ENCODE measurements around the gene KLHL18.

KLHL18 gene

GRCh38 chr3:47261301-47261700, 21.4 kb upstream of the KLHL18 start:
- TF ChIP-seq, protein P1, sequence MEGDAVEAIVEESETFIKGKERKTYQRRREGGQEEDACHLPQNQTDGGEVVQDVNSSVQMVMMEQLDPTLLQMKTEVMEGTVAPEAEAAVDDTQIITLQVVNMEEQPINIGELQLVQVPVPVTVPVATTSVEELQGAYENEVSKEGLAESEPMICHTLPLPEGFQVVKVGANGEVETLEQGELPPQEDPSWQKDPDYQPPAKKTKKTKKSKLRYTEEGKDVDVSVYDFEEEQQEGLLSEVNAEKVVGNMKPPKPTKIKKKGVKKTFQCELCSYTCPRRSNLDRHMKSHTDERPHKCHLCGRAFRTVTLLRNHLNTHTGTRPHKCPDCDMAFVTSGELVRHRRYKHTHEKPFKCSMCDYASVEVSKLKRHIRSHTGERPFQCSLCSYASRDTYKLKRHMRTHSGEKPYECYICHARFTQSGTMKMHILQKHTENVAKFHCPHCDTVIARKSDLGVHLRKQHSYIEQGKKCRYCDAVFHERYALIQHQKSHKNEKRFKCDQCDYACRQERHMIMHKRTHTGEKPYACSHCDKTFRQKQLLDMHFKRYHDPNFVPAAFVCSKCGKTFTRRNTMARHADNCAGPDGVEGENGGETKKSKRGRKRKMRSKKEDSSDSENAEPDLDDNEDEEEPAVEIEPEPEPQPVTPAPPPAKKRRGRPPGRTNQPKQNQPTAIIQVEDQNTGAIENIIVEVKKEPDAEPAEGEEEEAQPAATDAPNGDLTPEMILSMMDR (IDR thresholded peaks at IDR 0.05; ENCODE audit: low read depth, low read length, missing control alignments): no peak
- no peak overlapping the region for H3K4me3 ChIP-seq (ENCODE audit: low read depth, low read length)
- DNase-seq (ENCODE audit: low read depth): no peak

DNA sequence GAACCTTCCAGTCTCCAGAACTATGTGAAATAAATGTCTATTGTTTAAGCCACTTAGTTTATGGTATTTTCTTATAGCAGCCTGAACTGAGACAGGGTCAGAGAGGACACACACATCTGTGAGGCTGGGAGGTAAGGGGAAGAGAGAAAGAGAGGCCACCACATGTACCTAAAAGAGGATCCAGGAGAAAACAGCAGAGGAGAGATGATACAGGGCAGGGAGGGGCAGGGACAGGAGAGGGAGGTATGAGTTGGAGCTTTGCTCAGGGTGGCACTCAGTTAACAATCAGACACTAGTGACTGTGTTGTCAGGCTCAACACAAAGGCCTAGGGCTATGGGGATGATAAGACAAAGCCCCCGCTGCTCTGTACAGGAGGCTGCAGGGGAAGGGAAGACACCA, 17.7 kb upstream of the KLHL18 start:
- no peak for DNase-seq (ENCODE audit: low read depth)
- TF ChIP-seq, protein P1 (IDR thresholded peaks at IDR 0.05; ENCODE audit: low read depth, low read length, missing control alignments): no peak
- no peak overlapping the region for H3K4me3 ChIP-seq (ENCODE audit: low read depth, low read length)

- H3K4me3 ChIP-seq (ENCODE audit: low read depth, low read length): no peak overlapping the region
- TF ChIP-seq, protein P1 (IDR thresholded peaks at IDR 0.05; ENCODE audit: low read depth, low read length, missing control alignments): no peak
- no peak for DNase-seq (ENCODE audit: low read depth)
Measured at GRCh38 chr3:47265725-47266428, 16.9 kb upstream of the KLHL18 start.

- TF ChIP-seq, protein P1 (IDR thresholded peaks at IDR 0.05; ENCODE audit: low read depth, low read length, missing control alignments): no peak
- DNase-seq (ENCODE audit: low read depth): no peak
- no peak overlapping the region for H3K4me3 ChIP-seq (ENCODE audit: low read depth, low read length)
Measured at GRCh38 chr3:47266709-47267489, 15.8 kb upstream of the KLHL18 start.

DNA sequence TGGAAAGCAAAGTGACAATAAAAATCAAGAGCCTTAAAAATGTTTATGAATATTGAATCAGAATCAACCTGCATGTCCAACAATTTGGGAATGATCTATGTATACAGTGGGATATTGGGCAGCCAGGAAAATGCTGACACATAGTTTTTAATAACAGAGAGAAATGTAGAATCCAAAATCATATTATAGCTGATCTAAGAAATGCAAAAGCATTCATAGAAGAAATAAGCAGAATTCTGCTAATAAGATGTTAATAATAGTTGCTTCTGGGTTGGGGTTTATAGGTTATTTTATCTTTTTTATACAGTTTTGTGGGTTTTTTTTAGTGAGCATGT, 15.3 kb upstream of the KLHL18 start:
- H3K4me3 ChIP-seq (ENCODE audit: low read depth, low read length): no peak overlapping the region
- TF ChIP-seq, protein P1 (IDR thresholded peaks at IDR 0.05; ENCODE audit: low read depth, low read length, missing control alignments): no peak
- no peak for DNase-seq (ENCODE audit: low read depth)

DNA sequence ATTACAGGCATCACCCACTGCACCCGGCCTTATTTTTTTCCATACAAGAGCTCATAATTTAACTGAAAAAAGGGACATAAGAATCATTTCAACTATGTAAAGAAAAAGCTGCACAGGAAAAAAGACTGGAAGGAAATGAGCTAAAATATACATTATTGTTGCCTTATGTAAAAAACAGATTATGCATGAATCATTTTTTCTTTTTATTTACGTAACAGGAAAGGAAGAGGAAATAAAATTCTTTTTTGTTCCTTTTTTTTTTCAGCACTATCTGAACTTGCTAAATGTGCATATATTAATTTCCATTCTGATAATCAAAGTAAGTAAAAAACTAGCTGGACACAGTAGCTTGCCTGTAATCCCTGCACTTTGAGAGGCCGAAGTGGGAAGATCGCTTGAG, 12.2 kb upstream of the KLHL18 start:
- no peak for DNase-seq (ENCODE audit: low read depth)
- H3K4me3 ChIP-seq (ENCODE audit: low read depth, low read length): no peak overlapping the region
- TF ChIP-seq, protein P1 (IDR thresholded peaks at IDR 0.05; ENCODE audit: low read depth, low read length, missing control alignments): no peak

All from GM12864 (cell line).